ENCODE measurements around the gene ITIH5.

DNA sequence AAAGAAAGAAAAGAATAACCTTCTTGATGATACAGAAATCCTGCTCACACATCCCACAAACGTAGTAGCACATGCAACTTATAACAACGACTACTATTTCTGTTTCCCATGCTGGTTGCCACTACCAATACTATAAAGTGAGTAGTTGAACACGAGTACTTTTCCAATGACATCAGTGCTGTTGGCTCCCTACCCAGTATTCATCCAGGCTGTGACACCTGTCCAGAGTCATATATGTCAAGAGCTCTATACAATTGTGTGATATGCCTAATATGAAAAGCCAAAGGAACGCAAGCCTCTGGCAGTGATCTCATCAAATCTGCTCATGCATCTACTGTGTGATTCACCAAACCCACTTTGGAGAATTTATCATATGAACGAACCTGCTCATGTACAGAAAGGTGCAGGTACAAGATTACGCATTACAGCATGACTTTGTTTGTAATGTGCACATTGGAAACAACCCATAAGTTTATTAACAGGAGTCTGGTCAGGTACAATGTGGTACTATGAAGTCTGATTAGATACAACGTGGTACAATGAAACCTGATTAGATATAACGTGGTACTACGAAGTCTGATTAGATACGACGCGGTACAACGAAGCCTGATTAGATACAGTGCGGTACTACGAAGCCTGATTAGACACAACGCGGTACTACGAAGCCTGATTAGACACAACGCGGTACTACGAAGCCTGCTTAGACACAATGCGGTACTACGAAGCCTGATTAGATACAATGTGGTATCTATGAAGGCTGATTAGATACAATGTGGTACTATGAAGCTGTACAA, 5.8 kb upstream of the ITIH5 start:
- TF ChIP-seq, protein P1, sequence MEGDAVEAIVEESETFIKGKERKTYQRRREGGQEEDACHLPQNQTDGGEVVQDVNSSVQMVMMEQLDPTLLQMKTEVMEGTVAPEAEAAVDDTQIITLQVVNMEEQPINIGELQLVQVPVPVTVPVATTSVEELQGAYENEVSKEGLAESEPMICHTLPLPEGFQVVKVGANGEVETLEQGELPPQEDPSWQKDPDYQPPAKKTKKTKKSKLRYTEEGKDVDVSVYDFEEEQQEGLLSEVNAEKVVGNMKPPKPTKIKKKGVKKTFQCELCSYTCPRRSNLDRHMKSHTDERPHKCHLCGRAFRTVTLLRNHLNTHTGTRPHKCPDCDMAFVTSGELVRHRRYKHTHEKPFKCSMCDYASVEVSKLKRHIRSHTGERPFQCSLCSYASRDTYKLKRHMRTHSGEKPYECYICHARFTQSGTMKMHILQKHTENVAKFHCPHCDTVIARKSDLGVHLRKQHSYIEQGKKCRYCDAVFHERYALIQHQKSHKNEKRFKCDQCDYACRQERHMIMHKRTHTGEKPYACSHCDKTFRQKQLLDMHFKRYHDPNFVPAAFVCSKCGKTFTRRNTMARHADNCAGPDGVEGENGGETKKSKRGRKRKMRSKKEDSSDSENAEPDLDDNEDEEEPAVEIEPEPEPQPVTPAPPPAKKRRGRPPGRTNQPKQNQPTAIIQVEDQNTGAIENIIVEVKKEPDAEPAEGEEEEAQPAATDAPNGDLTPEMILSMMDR (IDR thresholded peaks at IDR 0.05), result no peak
- TF ChIP-seq EZH2 (IDR thresholded peaks at IDR 0.05; ENCODE audit: borderline replicate concordance, insufficient read depth, low read depth, low read length, poor library complexity, severe bottlenecking), result no peak
